NCI-H2196 treated with DMSO at 0.1 percent for 48 hours (cell line): ENCODE data around the gene ERRFI1.
A peak's percentile ranks its signal among the peaks of the same experiment; 100 is the strongest.
"Not testable (repeated sequence)": the region's sequence is repeated elsewhere in the genome, so short reads cannot be mapped to it uniquely, and the experiment has no call there.

Experiments
- DNase-seq: peaks from one replicate; lab custom pipeline; 2025; ENCODE audit not compliant: unreplicated experiment; lab: John Stamatoyannopoulos, UW

The ERRFI1 gene

GRCh38 chr1:7972285-7972684 lies 53.8 kb downstream of the ERRFI1 start:
- DNase-seq: no peak

- no peak for DNase-seq
Measured at GRCh38 chr1:7971024-7971423, 55.1 kb downstream of the ERRFI1 start.

GRCh38 chr1:7970246-7970645 lies 55.9 kb downstream of the ERRFI1 start:
- DNase-seq: no peak

GRCh38 chr1:7967651-7968050 lies 58.5 kb downstream of the ERRFI1 start:
- no peak for DNase-seq

- DNase-seq: peak; percentile 22
Measured at GRCh38 chr1:7967196-7967595, 58.9 kb downstream of the ERRFI1 start.

- DNase-seq: no peak
Measured at GRCh38 chr1:7964476-7964875, 61.6 kb downstream of the ERRFI1 start.

GRCh38 chr1:7963841-7964240 lies 62.3 kb downstream of the ERRFI1 start:
- DNase-seq: not testable (repeated sequence)

GRCh38 chr1:7963378-7963730 lies 62.8 kb downstream of the ERRFI1 start:
- DNase-seq: not testable (repeated sequence)

GRCh38 chr1:7962636-7963377 lies 63.3 kb downstream of the ERRFI1 start:
- DNase-seq: no peak

- DNase-seq: no peak
Measured at GRCh38 chr1:7962014-7962335, 64.1 kb downstream of the ERRFI1 start.
